ENCODE measurements around the gene HLA-DOA.
A peak's percentile ranks its signal among the peaks of the same experiment; 100 is the strongest.

The HLA-DOA gene

DNA sequence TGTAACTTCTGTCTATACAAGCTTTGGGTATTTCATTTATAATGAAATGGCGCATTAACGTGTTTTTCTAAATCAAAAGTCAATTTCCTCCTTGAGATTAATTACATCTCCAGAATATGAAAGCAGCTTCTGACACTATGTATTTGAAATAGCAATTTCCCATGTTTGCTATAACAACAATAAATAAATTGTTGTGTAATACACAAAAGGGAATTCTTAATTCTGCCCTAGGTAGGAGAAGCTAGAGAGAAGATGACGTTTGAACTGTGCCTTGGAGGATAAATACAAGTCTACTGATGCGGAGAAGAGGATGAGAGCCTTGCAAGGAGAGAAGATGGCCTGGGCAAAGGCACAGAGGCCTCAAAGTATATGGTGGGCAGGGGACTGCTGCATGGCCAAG, 7.6 kb upstream of the HLA-DOA start:
- DNase-seq = no peak

DNA sequence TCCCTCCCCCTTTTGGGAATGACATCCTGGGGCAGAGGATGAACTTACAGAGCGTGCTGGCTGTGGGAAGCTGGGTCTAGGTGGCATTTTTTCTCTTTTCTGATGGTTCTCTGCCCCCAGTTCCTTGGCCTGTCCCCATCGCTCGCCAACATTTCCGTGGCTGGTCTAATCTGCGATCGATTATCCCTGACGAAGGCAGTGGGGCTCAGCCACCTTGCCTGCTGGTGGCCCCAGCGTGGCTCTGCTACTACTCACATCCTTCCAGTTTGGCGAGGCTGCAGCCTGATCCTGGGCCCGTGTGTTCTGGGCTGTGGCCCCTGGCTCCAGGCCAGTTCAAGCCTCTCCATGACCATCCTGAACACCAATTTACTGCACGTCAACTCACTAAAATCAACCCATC, 6.4 kb upstream of the HLA-DOA start:
- no peak for DNase-seq

DNA sequence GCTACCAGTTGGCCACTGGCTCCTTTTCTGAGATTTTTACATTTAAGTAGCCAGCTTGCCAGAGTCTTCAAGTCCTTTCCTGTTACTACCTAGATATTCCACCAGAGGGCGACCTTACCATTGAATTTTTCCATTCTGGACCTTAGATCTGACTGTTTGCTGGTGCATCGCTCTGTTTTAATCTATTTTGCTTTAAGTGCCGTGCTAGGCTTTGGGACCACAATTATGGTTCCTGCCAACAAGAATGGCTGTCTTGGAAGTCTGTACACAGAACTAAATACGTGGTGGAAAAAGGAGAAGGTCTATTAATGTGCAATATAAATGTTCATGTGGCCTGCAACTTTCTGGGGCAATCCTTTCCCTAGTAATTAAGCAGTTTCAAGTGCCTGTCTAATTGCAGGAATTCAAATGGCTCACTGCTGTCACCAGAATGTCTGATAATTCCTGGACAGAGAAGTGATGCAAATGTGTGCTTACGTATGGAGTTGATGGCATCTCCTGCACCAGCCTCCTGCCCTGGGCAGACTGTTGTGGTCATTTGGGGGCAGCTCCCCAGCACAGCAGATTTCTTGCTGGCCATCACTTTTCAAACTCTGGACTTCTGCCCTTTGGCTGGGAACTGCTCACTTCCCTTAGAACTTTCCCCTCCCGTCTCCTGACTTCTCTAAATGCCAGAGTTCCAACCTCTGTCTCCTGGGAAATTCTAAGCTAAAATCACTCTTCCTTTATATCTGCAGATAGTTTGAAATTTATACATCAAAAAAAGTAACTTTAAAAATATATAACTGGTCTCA, 5.6 kb upstream of the HLA-DOA start:
- peak in 13 of 51 donors; percentile 12 to 81 (median 30) for DNase-seq

DNA sequence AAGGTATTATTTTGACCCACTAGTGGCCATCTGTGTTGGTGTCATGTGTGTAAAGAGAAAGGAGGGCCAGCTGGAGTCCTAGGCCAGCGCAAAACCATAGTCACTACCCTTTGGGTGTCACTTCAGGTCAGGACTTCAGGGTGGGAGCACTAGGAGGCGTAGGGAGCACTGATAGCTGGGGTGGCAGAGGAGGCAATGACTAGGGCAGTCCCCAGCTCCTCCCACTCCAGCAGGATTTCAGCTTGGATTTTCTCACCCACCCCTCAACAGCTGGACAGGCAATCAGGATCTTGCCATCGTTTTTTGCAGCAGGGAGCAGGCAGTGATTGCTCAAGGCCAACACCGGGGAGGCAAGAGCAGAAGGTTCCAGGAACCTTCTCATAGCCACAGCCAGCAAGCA, 4.2 kb upstream of the HLA-DOA start:
- DNase-seq = no peak

DNA sequence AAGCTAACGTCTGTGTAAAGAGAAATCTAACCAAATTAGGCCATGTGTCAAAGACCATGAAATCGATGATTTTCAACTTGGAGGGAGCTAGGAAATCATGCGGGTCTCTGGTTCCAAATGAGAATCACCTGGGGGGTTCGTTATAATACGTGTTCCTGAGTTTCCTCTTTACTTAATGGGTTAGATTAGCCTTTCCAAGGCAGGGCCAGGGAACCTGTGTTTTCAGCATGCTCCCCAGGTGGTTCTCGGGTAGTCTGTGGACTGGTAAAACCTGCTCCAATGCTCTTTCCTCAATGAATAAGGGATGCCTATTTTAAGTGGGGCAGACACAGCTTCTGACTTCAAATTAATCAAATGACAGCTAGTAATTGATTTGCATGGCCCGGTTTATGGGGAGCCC, 965 bp upstream of the HLA-DOA start:
- no peak for DNase-seq

DNA sequence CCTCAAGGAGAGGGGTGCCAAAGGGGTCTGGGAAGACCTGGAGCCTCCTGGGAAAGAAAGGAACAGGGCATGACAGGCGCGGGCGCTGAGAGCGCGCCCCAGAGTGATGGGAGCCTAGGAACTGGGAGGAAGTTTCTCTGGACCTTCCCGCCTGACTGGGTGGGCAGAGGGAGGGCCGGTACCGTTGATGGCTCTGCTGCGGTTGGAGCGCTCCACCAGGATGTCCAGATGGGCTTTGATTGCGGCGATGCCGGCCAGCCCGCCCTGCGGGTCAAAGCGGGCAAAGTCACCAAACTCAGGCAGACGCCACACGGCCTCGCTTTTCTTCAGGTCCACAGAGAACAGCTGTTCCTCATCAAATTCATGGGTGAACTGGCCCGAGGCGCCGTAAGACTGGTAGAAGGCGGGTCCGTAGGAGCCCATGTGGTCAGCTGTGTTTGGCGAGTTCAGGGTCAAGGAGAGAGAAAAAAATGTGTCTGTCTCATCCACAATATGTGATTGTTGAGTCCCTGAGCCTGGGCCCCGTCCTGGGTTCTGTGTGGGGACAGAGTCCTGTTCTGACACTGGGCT, 1.5 kb downstream of the HLA-DOA start:
- DNase-seq = no peak

DNA sequence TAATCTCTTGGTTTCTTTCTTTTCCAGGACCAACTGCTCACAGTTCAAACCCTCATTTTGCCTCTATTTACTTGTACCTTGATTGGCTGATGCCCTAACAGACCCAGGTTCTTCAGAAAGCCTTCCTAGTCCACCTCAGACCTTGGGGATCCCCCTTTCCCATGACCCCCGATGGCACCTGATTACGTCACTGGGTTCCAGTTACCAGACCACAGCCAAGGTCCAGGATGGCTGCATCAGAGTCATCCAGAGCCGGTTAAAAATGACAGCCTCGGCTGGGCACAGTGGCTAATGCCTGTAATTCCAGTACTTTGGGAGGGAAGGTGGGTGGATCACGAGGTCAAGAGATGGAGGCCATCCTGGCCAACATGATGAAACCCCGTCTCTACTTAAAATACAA, 4.5 kb downstream of the HLA-DOA start:
- no peak for DNase-seq

DNA sequence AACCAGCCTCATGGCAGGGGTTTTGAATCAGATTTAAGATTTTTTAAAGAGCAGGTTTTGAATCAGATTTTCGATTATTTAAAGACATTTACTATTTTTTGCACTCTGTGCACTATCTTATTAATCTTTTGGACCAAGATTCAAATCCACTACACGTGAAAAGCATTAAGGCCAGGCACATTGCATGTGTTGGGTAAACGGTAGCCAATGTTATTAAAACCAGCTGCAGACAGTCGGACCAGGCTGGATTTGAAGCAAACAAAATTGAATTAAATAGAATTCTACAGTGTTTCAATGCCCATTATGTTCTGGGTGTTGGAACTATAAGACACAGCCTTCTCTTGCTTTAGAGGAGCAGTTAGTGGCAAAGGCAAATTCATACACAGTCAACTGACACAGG, 7.7 kb downstream of the HLA-DOA start:
- no peak for DNase-seq

DNA sequence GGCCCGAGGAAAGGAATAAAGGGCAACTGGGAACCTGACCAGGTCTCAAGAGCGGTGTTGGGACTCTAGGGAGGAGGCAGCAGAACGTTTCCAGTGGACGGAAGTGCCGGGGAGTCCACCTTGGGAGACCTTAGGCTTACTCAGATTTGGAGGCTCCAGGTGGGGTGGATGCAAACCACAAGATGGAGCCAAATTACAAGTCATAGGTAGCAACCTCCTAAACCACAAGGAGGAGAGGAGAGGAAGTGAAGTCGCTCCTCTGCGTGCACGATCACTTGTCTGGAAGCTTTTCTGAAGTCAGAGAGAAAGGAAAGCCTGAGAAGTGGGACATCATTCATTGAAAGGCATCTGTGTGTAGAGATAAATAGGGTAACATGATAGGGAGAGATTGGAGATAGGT, 9.3 kb downstream of the HLA-DOA start:
- no peak for DNase-seq

DNA sequence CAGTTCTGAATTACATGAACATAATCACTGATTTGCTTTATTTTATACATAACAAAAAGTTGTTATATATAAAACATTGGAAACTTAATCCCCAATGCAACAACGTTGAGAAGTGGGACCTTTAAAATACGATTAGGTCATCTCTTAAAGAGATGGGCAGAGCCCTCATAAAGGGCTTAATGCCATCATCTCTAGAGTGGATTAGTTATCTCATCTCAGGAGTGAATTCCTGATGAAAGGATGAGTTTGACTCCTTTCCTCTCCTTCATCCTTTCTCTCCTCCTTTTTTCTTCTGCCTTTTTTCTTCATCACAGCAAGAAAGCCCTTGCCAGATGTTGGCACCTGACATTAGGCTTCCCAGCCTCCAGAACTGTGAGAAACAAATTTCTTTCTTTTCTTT, 13.9 kb downstream of the HLA-DOA start:
- no peak for DNase-seq

DNA sequence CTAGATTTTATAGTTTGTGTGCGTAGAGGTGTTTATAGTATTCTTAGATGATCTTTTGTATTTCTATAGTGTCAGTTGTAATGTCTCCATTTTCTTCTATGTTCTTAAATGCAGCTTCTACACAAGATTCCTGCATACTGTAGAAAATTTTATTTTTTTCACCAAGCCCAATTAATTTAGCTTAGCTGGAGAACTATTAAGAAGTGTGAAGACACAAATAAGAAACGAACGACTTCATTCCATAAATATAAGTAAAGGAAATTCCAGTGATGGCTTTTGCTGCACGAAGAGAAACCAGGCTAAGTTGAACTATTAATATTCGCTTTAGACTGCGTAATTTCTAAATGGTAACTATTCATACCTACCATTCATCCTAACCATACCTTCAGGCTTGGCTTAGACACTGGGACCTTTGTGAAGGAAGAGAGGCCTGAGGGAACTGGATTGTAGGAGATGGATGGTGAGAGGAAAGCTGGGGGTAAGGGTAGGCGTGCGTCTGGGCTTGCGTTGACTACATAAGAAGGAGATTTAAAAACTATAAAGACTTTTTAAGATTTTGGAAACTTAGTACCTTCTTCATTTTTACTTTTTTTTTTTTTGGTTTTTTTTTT, 15.9 kb downstream of the HLA-DOA start:
- DNase-seq = no peak

DNA sequence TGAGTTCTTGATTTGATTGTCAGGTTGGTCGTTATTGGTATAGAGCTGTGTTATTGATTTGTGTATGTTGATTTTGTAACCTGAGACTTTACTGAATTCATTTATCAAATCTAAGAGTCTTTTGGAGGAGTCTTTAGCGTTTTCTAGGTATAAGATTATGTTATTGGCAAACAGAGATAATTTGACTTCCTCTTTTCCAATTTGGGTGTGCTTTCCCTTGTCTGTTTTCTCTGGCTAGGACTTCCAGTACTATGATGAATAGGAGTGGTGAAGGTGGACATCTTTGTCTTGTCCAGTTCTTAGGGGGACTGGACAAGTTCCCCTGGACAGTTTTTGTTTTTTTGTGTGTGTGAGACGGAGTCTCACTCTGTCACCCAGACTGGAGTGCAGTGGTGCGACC, 17.4 kb downstream of the HLA-DOA start:
- no peak for DNase-seq

DNA sequence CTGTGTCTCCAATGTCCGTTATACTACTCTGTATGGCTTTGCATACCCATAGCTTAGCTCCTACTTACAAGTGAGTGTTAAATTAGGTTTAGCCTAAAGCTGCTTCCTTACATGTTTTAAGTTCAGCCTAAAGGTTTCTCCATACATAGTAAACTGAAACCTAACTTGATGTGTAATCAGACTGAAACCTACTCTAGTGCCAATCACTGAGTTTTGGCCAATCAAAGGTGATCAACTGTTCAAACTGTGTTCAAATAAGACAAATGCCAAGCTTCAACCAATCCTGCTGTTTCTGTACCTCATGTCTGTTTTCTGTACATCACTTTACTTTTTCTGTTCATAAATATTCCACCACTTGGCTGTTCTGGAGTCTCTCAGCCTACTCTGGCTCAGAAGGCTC, 20.0 kb downstream of the HLA-DOA start:
- DNase-seq = no peak

DNA sequence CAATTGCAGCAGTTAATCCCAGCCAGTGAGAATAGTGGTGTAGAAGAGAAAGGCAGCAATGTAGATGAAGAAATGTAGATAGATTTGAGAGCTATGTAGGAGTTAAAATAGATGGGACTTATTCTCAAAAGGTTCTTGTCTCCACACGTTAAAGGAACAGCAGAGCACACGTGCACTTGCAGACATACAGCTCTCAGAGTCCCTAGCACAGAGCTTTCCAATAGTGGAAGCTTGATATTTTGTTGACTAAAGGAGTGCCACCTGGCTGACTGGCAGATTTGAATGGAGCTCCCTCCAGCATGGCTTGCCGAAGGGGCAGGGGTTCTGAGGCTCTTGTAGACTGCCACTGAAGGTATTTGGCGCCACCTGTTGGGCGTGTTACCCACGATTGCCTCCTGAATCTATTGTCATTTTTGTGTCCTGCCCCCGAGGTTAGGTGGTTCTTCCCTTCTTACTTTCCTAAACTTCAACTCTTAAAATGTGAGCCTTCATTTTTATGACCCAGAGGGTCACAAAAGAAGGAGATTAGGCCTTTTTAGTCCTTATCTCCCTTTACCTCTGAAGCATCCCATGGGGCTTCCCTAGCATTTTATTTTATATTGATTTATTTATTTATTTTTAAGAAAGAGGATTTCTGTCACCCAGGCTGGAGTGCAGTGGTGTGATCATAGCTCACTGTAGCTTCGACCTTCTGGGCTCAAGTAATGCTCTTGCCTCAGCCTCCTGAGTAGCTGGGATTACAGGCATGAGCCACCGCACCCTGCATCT, 24.6 kb downstream of the HLA-DOA start:
- DNase-seq = peak in 46 of 51 donors; percentile 13 to 93 (median 68)

DNA sequence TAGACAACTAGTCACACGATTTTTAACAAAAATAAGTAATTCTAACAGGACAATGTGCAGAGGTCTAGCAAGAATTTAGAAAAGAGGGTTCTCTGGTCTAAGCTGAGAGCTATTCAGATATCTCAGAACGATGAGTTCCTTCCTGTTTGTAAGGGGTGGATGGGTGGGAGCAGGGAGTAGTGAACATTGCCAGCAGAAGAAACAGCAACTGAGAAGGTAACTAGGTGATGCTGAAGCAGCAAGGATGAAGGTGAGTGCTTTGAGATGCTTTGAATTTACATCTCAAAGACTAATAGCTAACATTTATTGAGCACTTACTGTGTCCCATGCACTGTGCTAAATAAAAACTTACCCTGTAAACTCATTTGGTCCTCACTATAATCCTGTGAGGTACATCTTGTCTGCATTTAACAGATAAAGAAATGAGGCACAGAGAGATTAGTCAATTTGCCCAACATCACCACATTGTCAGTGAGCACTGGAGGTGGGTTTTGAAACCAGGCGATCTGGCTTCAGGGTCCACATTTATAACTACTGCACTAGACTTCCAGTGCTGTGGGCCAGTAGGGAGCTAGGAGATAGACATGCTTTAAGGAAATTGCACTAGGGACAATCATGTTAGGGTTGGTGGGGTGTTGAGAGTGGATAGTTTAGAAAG, 25.3 kb downstream of the HLA-DOA start:
- DNase-seq = no peak

DNA sequence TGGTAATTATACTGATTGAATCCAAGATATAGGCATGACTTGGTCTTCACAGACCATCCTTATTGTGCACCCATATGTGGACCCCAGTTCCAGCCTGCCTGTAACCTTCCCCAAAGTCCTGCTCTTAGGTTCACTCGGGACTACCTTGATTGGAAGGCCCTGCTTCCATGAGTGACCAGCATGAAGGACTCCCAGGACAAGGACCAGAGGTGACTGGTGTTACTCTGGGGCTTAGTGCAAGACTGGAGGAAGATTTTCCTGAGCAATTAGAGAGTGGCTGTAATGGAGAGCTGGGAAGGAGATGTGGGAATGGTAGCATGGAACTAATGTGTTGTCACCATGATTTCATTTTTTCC, 25.9 kb downstream of the HLA-DOA start:
- no peak for DNase-seq

DNA sequence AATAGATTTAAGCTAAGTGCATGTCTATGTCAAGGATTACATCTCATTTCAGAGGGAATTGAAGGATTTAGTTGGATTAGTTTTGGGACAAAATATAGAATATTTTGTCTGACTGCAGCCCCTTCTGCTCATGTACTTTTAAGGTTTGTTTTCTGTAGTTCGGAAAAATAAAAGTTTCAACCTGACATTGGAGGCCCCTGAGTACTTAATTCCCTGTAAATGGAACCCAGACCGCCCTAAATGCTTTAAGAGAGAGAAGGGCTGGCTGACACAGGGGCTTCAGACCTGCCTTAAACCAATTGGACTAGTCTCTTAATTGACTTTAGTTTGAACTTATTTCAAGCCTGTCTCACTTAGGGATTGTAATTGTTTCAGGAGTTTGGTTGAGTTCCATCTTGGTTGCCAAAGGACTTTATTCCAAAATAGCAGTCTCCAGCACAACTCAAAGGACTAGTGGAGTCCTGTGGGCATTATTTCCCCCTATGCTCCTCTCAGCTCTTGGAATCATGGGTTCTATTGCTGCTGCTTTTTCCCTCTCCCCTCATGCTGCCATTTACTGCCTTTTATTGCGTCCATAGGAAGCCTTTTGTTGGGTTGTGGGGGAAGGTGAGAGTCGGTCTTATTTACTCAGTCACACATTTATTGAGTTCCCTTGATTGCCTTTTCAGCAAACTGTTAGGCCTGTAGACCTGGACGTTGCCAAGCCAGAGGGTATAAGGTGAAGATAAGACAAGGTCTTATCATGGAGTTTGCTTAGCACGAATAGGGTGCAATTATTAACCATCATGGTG, 26.5 kb downstream of the HLA-DOA start:
- no peak for DNase-seq

DNA sequence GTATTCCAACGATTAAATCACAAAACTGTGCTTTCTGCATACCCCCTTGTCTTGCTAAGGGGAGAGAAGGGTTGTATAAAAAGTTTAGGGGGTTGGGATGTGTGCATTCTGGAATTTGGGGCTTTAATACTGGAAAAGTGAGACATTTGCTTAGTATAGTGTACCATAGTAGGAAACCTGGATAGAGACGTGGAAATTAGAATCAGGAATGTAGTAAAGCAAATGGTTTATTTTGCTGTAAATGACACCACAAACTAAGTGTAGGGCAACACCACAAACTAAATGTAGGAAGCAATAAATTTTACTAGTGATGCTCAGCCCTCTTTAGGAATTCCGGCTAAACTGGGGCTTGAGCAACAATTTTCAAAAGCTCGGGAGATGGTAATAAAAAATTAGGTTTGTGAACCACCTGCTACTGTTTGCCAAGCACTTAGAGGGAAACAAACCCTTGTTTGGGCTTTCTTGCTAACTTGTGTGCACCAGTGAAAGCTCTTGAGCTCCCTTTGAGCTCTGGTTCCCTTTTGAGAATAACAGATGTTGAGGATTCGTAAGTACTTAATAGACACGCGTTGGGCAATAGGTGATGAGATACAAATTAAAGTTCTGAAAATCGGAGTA, 27.2 kb downstream of the HLA-DOA start:
- DNase-seq = no peak

DNA sequence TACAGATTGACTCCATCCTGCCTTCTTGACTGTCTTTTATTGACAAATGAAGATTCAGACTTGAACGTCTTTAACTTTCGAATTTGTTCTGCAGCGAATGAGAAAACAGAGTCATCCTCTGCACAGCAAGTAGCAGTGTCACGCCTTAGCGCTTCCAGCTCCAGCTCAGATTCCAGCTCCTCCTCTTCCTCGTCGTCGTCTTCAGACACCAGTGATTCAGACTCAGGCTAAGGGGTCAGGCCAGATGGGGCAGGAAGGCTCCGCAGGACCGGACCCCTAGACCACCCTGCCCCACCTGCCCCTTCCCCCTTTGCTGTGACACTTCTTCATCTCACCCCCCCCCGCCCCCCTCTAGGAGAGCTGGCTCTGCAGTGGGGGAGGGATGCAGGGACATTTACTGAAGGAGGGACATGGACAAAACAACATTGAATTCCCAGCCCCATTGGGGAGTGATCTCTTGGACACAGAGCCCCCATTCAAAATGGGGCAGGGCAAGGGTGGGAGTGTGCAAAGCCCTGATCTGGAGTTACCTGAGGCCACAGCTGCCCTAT, 28.8 kb downstream of the HLA-DOA start:
- DNase-seq = no peak
